OCI-LY3 (cell line): ENCODE measurements around the gene RACGAP1.

Experiments used
- CTCF ChIP-seq: fragments of 200-600, 300-600 bp; sonication (generic); IDR thresholded peaks from 2 replicates; pipeline ENCODE4 v1.5.1; 2014; ENCODE audit warnings: antibody characterized with exemption, low read length, low read depth
- EZH2phosphoT487 ChIP-seq: fragments of 200-600 bp; shearing (Covaris generic); IDR thresholded peaks from 2 replicates; pipeline ENCODE4 v1.6.1; 2018; ENCODE audit warnings: antibody characterized with exemption, mixed run types, low read depth

- TF ChIP-seq CTCF, result no peak
- TF ChIP-seq EZH2phosphoT487, result no peak
Measured at GRCh38 chr12:49948866-49949845, 76.1 kb downstream of the RACGAP1 start.
